A673 (cell line): ENCODE results near the gene DDX55. TPM values are rescaled to one million over a fixed set of nuclear protein-coding genes. Genes with fewer than 3 reads are reported as not detected.
A peak's percentile ranks its signal among the peaks of the same experiment; 100 is the strongest.

Source experiments
- BruUV-seq: library from RNA; stranded (reverse); fragments of 400-500 nt; replicated peaks from 2 replicates; lab custom pipeline; 2021; lab: Mats Ljungman, UMichigan
- CTCF ChIA-PET: fragments of 300-600 bp; sonication (Branson Sonifier 250); formaldehyde crosslinking; loops from one replicate; lab custom pipeline; 2022; ENCODE audit warnings: antibody characterized with exemption; lab: Charles Lee
- POLR2A ChIA-PET: fragments of 300-600 bp; sonication (Branson Sonifier 250); formaldehyde crosslinking; loops from one replicate; lab custom pipeline; 2022; ENCODE audit warnings: antibody characterized with exemption; ENCODE audit not compliant: low non-redundant PET; lab: Charles Lee
- DNase-seq: peaks from one replicate; pipeline ENCODE4 v3.0.0-alpha.2; 2015; ENCODE audit warnings: low spot score
- H3K27ac ChIP-seq: fragments of 200-600 bp; sonication (generic); 2 replicates; pipeline ENCODE4 v1.5.1; 2016; ENCODE audit warnings: mixed run types, low read depth, mild to moderate bottlenecking, mixed read lengths, antibody characterized with exemption, low read length; ENCODE audit not compliant: poor library complexity, severe bottlenecking
- H3K27me3 ChIP-seq: fragments of 200-600 bp; sonication (generic); replicated peaks from 2 replicates; pipeline ENCODE4 v1.6.1; 2017; ENCODE audit warnings: mixed run types, low read depth, mild to moderate bottlenecking, mixed read lengths, antibody characterized with exemption, low read length; ENCODE audit not compliant: insufficient read depth, poor library complexity
- H3K36me3 ChIP-seq: fragments of 200-600 bp; sonication (generic); 2 replicates; pipeline ENCODE4 v1.6.1; 2016; ENCODE audit warnings: mixed run types, mild to moderate bottlenecking, mixed read lengths, antibody characterized with exemption, low read length; ENCODE audit not compliant: insufficient read depth, poor library complexity, severe bottlenecking
- H3K4me1 ChIP-seq: fragments of 200-600 bp; sonication (generic); 2 replicates; pipeline ENCODE4 v1.6.1; 2017; ENCODE audit warnings: mixed run types, mild to moderate bottlenecking, mixed read lengths, antibody characterized with exemption, low read length; ENCODE audit not compliant: insufficient read depth, poor library complexity, severe bottlenecking
- H3K4me3 ChIP-seq: fragments of 200-600 bp; sonication (generic); 2 replicates; pipeline ENCODE4 v1.5.1; 2016; ENCODE audit warnings: low read depth, mixed run types, mild to moderate bottlenecking, mixed read lengths, low read length; ENCODE audit not compliant: poor library complexity, severe bottlenecking
- H3K9me3 ChIP-seq: fragments of 200-600 bp; sonication (generic); 2 replicates; pipeline ENCODE4 v1.6.1; 2016; ENCODE audit warnings: mixed run types, low read depth, mild to moderate bottlenecking, mixed read lengths, antibody characterized with exemption, low read length; ENCODE audit not compliant: poor library complexity, severe bottlenecking
- EZH2 ChIP-seq: fragments of 200-600 bp; sonication (generic); IDR thresholded peaks from 2 replicates; pipeline ENCODE4 v1.6.1; 2017; ENCODE audit warnings: borderline replicate concordance, low read depth, mild to moderate bottlenecking, mixed read lengths, antibody characterized with exemption, low read length; ENCODE audit not compliant: poor library complexity, severe bottlenecking
- intact Hi-C: fragments of 100-400 bp; cut with micrococcal nuclease; formaldehyde crosslinking; loops from one replicate; pipeline ENCODE4 v1.10.0; 2022; ENCODE audit not compliant: unreplicated experiment
- total RNA-seq: library from RNA; stranded (reverse); gene quantifications from 2 replicates; pipeline ENCODE4 v1.2.3, GENCODE V29; 2021
- TF ChIP-seq, protein P1 (sequence below): fragments of 300-800, 200-600 bp; sonication (generic); conservative IDR thresholded peaks from 2 replicates; pipeline ENCODE4 v1.5.1; 2017; ENCODE audit warnings: low read depth, mild to moderate bottlenecking, antibody characterized with exemption, low read length, moderate library complexity, mixed read lengths

The DDX55 gene
- total RNA-seq, 1 experiment from 2014 or later = 53.4 TPM

DNA sequence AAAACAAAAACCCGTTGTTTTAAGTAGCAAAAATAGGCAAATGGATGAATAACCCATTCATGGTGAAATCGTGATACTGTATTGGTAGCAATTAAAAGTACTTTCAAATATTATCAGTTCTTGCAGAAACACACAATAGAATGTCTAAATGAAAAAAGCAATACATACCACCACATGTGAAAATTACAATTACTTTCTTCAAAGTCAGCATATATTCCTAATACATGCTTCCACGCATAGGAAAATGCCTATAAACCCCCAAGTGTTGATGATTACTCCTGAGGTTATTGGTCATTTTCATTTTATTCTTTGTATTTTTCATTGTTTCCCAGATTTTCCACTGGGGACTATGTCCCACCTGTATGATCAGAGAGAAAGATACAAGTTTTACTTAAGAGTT is 15.2 kb downstream of the DDX55 start:
- ChIA-PET CTCF (no interaction called here), POLR2A (no interaction called here)
- no peak for DNase-seq
- TF ChIP-seq EZH2 = no peak
- TF ChIP-seq, protein P1, sequence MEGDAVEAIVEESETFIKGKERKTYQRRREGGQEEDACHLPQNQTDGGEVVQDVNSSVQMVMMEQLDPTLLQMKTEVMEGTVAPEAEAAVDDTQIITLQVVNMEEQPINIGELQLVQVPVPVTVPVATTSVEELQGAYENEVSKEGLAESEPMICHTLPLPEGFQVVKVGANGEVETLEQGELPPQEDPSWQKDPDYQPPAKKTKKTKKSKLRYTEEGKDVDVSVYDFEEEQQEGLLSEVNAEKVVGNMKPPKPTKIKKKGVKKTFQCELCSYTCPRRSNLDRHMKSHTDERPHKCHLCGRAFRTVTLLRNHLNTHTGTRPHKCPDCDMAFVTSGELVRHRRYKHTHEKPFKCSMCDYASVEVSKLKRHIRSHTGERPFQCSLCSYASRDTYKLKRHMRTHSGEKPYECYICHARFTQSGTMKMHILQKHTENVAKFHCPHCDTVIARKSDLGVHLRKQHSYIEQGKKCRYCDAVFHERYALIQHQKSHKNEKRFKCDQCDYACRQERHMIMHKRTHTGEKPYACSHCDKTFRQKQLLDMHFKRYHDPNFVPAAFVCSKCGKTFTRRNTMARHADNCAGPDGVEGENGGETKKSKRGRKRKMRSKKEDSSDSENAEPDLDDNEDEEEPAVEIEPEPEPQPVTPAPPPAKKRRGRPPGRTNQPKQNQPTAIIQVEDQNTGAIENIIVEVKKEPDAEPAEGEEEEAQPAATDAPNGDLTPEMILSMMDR = no peak
- H3K27me3 ChIP-seq = no peaks in the 10 kb centered on the region
- intact Hi-C loops = no loop called here
- H3K36me3 ChIP-seq = peaks cover 92% of the 10 kb centered on the region
- no peaks in the 10 kb centered on the region for H3K9me3 ChIP-seq
- no TSS peak for BruUV-seq
- no peaks in the 10 kb centered on the region for H3K4me1 ChIP-seq
- no peak overlapping the region for H3K27ac ChIP-seq
- H3K4me3 ChIP-seq = no peak overlapping the region

DNA sequence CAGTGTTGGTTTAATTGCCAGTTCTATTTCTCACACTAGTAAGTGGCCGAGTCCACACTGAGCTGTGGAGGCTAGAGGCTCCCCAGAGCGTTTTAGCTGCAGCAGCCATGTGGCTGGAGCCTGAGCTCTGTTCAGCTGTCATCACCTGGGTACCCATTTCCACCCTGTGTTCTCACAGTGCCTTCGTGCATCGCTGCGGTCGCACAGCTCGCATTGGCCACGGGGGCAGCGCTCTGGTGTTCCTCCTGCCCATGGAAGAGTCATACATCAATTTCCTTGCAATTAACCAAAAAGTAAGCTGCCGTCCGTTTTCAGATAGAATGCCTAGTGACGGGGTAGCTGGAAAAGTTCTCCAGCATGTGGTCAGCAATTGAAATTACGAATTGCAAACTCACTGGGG is 15.7 kb downstream of the DDX55 start:
- no peak for DNase-seq
- intact Hi-C loops = no loop called here
- TF ChIP-seq, protein P1 = no peak
- no peak for TF ChIP-seq EZH2
- BruUV-seq = no TSS peak
- Histone ChIP-seq H3K4me3 (no peak overlapping the region), H3K9me3 (no peaks in the 10 kb centered on the region), H3K36me3 (peaks cover 92% of the 10 kb centered on the region), H3K4me1 (no peaks in the 10 kb centered on the region), H3K27ac (no peak overlapping the region), H3K27me3 (no peaks in the 10 kb centered on the region)
- ChIA-PET POLR2A (no interaction called here), CTCF (no interaction called here)

DNA sequence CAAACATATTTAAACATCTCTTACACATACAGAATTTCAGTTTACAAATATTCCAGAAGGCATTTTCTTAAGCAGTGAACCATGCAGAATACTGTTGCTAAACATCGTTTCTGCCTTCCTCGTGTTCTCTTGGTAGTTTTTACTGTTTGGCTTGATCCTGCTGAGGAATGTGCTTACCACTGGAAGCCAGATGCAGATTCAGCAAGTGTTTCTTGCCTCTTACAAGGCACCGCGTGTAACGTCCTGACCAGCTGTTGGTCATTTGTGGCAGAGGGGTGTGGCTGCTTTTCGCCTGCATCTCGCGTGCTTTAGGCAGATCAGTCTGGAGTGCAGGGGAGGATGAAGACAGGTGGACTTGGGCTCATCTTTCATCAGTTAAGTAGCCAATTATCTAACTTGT is 19.2 kb downstream of the DDX55 start:
- POLR2A ChIA-PET = no interaction called here
- Histone ChIP-seq H3K4me3 (no peak overlapping the region), H3K9me3 (no peaks in the 10 kb centered on the region), H3K27ac (no peak overlapping the region), H3K27me3 (no peaks in the 10 kb centered on the region), H3K36me3 (peaks cover 90% of the 10 kb centered on the region), H3K4me1 (no peaks in the 10 kb centered on the region)
- no peak for TF ChIP-seq EZH2
- TF ChIP-seq, protein P1 = no peak
- DNase-seq = no peak
- CTCF ChIA-PET = no interaction called here
- intact Hi-C loops = no loop called here
- TSS peak; percentile 76 for BruUV-seq
